Measurements from ENCODE around the gene MOCS1. TPM values are rescaled to one million over a fixed set of nuclear protein-coding genes. Genes with fewer than 3 reads are reported as not detected.

The MOCS1 gene
- total RNA-seq, 1 donor from 2014 or later: 9.9 TPM

- no peaks in the 10 kb centered on the region for H3K36me3 Mint-ChIP-seq (ENCODE audit: unreplicated experiment)
- no peak overlapping the region for H3K27ac Mint-ChIP-seq (ENCODE audit: unreplicated experiment)
- no peaks in the 10 kb centered on the region for H3K4me1 Mint-ChIP-seq (ENCODE audit: low read depth, unreplicated experiment)
- no peak for DNase-seq
- no peak for TF ChIP-seq CTCF (IDR thresholded peaks at IDR 0.05; ENCODE audit: partially characterized antibody, unreplicated experiment)
- H3K4me3 Mint-ChIP-seq (ENCODE audit: unreplicated experiment): no peak overlapping the region
- H3K27me3 Mint-ChIP-seq (ENCODE audit: unreplicated experiment): peaks cover 1% of the 10 kb centered on the region
- H3K9me3 Mint-ChIP-seq (ENCODE audit: unreplicated experiment): peaks cover 4% of the 10 kb centered on the region
Measured at GRCh38 chr6:39956936-39957335, 22.7 kb upstream of the MOCS1 start.

- Mint-ChIP-seq H3K4me3 (ENCODE audit: unreplicated experiment) (no peak overlapping the region), H3K27ac (ENCODE audit: unreplicated experiment) (no peak overlapping the region), H3K27me3 (ENCODE audit: unreplicated experiment) (peaks cover 1% of the 10 kb centered on the region), H3K36me3 (ENCODE audit: unreplicated experiment) (no peaks in the 10 kb centered on the region), H3K4me1 (ENCODE audit: low read depth, unreplicated experiment) (no peaks in the 10 kb centered on the region), H3K9me3 (ENCODE audit: unreplicated experiment) (peaks cover 4% of the 10 kb centered on the region)
- no peak for TF ChIP-seq CTCF (IDR thresholded peaks at IDR 0.05; ENCODE audit: partially characterized antibody, unreplicated experiment)
- no peak for DNase-seq
Measured at GRCh38 chr6:39953076-39953618, 18.9 kb upstream of the MOCS1 start.

GRCh38 chr6:39952167-39952566 lies 17.9 kb upstream of the MOCS1 start:
- no peak for TF ChIP-seq CTCF (IDR thresholded peaks at IDR 0.05; ENCODE audit: partially characterized antibody, unreplicated experiment)
- no peak for DNase-seq
- H3K4me3 Mint-ChIP-seq (ENCODE audit: unreplicated experiment): no peak overlapping the region
- H3K27ac Mint-ChIP-seq (ENCODE audit: unreplicated experiment): no peak overlapping the region
- H3K4me1 Mint-ChIP-seq (ENCODE audit: low read depth, unreplicated experiment): no peaks in the 10 kb centered on the region
- H3K36me3 Mint-ChIP-seq (ENCODE audit: unreplicated experiment): no peaks in the 10 kb centered on the region
- H3K9me3 Mint-ChIP-seq (ENCODE audit: unreplicated experiment): peaks cover 4% of the 10 kb centered on the region
- H3K27me3 Mint-ChIP-seq (ENCODE audit: unreplicated experiment): peaks cover 1% of the 10 kb centered on the region

GRCh38 chr6:39951716-39952115 lies 17.5 kb upstream of the MOCS1 start:
- no peak for TF ChIP-seq CTCF (IDR thresholded peaks at IDR 0.05; ENCODE audit: partially characterized antibody, unreplicated experiment)
- Mint-ChIP-seq H3K9me3 (ENCODE audit: unreplicated experiment) (peaks cover 4% of the 10 kb centered on the region), H3K4me1 (ENCODE audit: low read depth, unreplicated experiment) (no peaks in the 10 kb centered on the region), H3K4me3 (ENCODE audit: unreplicated experiment) (no peak overlapping the region), H3K27me3 (ENCODE audit: unreplicated experiment) (peaks cover 1% of the 10 kb centered on the region), H3K27ac (ENCODE audit: unreplicated experiment) (no peak overlapping the region), H3K36me3 (ENCODE audit: unreplicated experiment) (no peaks in the 10 kb centered on the region)
- DNase-seq: no peak

- Mint-ChIP-seq H3K27me3 (ENCODE audit: unreplicated experiment) (peaks cover 1% of the 10 kb centered on the region), H3K36me3 (ENCODE audit: unreplicated experiment) (no peaks in the 10 kb centered on the region), H3K4me1 (ENCODE audit: low read depth, unreplicated experiment) (no peaks in the 10 kb centered on the region), H3K4me3 (ENCODE audit: unreplicated experiment) (no peak overlapping the region), H3K27ac (ENCODE audit: unreplicated experiment) (no peak overlapping the region), H3K9me3 (ENCODE audit: unreplicated experiment) (peaks cover 4% of the 10 kb centered on the region)
- no peak for TF ChIP-seq CTCF (IDR thresholded peaks at IDR 0.05; ENCODE audit: partially characterized antibody, unreplicated experiment)
- DNase-seq: no peak
Measured at GRCh38 chr6:39951191-39951590, 16.9 kb upstream of the MOCS1 start.
